Smooth muscle cell (in vitro differentiated cells): ENCODE measurements around the gene FOXO6. TPM values are rescaled to one million over a fixed set of nuclear protein-coding genes. Genes with fewer than 3 reads are reported as not detected.

Experiments used
- DNase-seq: peaks from one replicate; lab custom pipeline; 2025; ENCODE audit not compliant: unreplicated experiment; lab: John Stamatoyannopoulos, UW
- H2AFZ ChIP-seq: fragments of 200-600 bp; sonication (generic); 2 replicates; pipeline ENCODE4 v1.6.0; 2016; ENCODE audit warnings: antibody characterized with exemption, low read depth, mild to moderate bottlenecking
- H3F3A ChIP-seq: fragments of 200-600 bp; sonication (generic); 2 replicates; pipeline ENCODE4 v1.6.0; 2017; ENCODE audit warnings: antibody characterized with exemption, low read depth
- H3K27ac ChIP-seq: fragments of 200-600 bp; sonication (generic); 2 replicates; pipeline ENCODE4 v1.5.1; 2016; ENCODE audit warnings: low read depth, mild to moderate bottlenecking
- H3K27me3 ChIP-seq: fragments of 200-600 bp; sonication (generic); 2 replicates; pipeline ENCODE4 v1.6.1; 2016; ENCODE audit warnings: low read depth, mild to moderate bottlenecking
- H3K36me3 ChIP-seq: fragments of 200-600 bp; sonication (generic); 2 replicates; pipeline ENCODE4 v1.5.1; 2016; ENCODE audit warnings: low read depth
- H3K4me1 ChIP-seq: fragments of 200-600 bp; sonication (generic); 2 replicates; pipeline ENCODE4 v1.5.1; 2016; ENCODE audit warnings: low read depth
- H3K4me2 ChIP-seq: fragments of 200-600 bp; sonication (generic); 2 replicates; pipeline ENCODE4 v1.6.0; 2016; ENCODE audit warnings: mild to moderate bottlenecking
- H3K4me3 ChIP-seq: fragments of 200-600 bp; sonication (generic); 2 replicates; pipeline ENCODE4 v1.5.1; 2016; ENCODE audit warnings: mild to moderate bottlenecking
- H3K79me2 ChIP-seq: fragments of 200-600 bp; sonication (generic); 2 replicates; pipeline ENCODE4 v1.6.0; 2016; ENCODE audit warnings: low read depth, mild to moderate bottlenecking
- H3K9ac ChIP-seq: fragments of 200-600 bp; sonication (generic); 2 replicates; pipeline ENCODE4 v1.6.0; 2016; ENCODE audit warnings: low read depth
- H3K9me3 ChIP-seq: fragments of 200-600 bp; sonication (generic); replicated peaks from 2 replicates; pipeline ENCODE4 v1.5.1; 2016; ENCODE audit warnings: low read depth
- H4K20me1 ChIP-seq: fragments of 200-600 bp; sonication (generic); 2 replicates; pipeline ENCODE4 v1.6.0; 2016; ENCODE audit warnings: low read depth
- WGBS: methylation state at CpG from one replicate; pipeline ENCODE4 v1.1.7; 2016; ENCODE audit warnings: low lambda C conversion rate; 5-methylcytosine and 5-hydroxymethylcytosine counted together
- polyA plus RNA-seq: library from polyadenylated mRNA; unstranded; fragments of >200 nt; fragmentation: Nextera tagmentation; extraction: Ambion mirVana; gene quantifications from 2 replicates; pipeline ENCODE4 v1.2.1, GENCODE V29; 2016
- total RNA-seq: library from RNA; depleted of rRNA; stranded (reverse); fragments of >200 nt; gene quantifications from 2 replicates; pipeline ENCODE4 v1.2.3, GENCODE V29; 2014
- TF ChIP-seq, protein P1 (sequence below): fragments of 200-600 bp; sonication (generic); IDR thresholded peaks from 2 replicates; pipeline ENCODE4 v1.5.1; 2017; ENCODE audit warnings: borderline replicate concordance, mild to moderate bottlenecking, antibody characterized with exemption; ENCODE audit not compliant: insufficient read depth, poor library complexity, severe bottlenecking

Gene FOXO6
- total and polyA plus RNA-seq, 2 experiments from 2014 or later, result 0.85 to 1.7 TPM

DNA sequence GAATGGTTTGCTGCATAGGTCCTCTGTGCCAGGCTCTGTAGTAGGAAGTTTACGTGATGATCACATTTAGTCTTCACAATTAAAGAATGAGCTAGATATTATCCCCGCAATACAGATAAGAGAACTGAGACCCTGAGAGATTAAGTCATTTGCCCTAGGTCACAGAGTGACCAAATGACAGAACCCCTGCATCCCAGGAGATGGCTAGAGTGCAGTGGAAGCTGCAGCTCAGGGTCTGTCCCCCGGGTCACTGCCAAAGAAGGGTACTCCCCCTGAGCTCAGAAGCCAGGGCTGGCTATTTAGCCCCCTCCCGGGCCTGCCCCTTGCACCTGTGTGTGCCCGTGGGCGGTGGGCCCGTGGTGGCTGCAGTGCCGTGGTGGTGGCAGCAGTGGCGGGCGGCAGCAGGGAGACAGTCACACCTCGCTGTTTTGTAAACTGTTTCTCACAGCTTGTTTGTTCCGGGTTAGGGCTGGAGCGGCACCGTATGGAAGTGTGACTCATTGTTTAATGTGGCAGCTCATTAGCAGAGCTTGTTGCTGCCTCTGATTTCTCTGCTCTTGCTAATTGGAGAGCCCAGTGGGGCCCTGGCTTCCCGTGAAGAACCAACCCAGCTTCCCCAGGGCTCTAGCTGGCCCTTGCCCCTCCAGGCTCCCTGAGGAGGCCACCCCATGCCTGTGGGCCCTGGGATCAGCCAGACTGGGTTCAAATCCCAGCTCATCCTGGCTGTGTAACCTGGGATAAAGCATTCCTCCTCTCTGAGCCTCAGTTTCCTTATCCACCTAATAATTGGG lies 19.3 kb upstream of the FOXO6 start:
- peak overlapping the region; percentile 45 for H2AFZ ChIP-seq
- peak overlapping the region; percentile 58 for H3K4me2 ChIP-seq
- no peak overlapping the region for H3K9ac ChIP-seq
- no peak overlapping the region for H3K27ac ChIP-seq
- no peaks in the 10 kb centered on the region for H3F3A ChIP-seq
- H3K9me3 ChIP-seq, result peaks cover 7% of the 10 kb centered on the region
- no peaks in the 10 kb centered on the region for H4K20me1 ChIP-seq
- H3K79me2 ChIP-seq, result no peaks in the 10 kb centered on the region
- H3K4me3 ChIP-seq, result no peak overlapping the region
- H3K36me3 ChIP-seq, result no peaks in the 10 kb centered on the region
- TF ChIP-seq, protein P1, sequence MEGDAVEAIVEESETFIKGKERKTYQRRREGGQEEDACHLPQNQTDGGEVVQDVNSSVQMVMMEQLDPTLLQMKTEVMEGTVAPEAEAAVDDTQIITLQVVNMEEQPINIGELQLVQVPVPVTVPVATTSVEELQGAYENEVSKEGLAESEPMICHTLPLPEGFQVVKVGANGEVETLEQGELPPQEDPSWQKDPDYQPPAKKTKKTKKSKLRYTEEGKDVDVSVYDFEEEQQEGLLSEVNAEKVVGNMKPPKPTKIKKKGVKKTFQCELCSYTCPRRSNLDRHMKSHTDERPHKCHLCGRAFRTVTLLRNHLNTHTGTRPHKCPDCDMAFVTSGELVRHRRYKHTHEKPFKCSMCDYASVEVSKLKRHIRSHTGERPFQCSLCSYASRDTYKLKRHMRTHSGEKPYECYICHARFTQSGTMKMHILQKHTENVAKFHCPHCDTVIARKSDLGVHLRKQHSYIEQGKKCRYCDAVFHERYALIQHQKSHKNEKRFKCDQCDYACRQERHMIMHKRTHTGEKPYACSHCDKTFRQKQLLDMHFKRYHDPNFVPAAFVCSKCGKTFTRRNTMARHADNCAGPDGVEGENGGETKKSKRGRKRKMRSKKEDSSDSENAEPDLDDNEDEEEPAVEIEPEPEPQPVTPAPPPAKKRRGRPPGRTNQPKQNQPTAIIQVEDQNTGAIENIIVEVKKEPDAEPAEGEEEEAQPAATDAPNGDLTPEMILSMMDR, result no peak
- no peaks in the 10 kb centered on the region for H3K27me3 ChIP-seq
- 41% methylated on average over 15 of the region's 15 CpGs for WGBS
- no peaks in the 10 kb centered on the region for H3K4me1 ChIP-seq
- no peak for DNase-seq

DNA sequence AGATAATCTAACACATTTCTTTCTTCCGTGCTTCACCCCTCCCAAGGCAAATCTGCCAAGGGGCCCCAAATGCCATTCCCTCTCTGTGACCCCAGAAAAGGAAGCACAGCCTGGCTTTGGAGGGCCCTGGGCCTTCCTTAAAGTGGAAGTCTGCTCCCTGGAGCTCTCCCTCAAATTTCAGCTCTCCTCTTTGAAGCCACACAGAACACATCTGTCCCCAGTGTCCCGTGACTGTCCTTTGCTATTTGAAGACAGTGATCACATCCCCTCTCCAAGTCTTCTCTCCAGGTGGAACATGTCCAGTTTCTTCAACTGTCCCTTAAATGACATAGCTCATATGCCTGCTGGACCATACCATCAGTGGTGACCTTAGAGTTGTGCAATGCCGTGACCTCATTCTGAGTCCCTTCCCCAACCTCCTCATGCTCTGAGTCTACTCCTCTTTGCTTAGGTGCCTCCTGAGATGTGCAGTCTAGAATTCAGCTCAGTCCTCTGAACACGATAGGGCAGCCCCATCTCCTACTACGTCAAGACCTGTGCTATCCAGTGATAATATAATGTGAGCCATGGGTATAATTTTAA lies 18.4 kb upstream of the FOXO6 start:
- no peak overlapping the region for H3K4me3 ChIP-seq
- H3K9me3 ChIP-seq, result peaks cover 7% of the 10 kb centered on the region
- no peak overlapping the region for H3K27ac ChIP-seq
- H4K20me1 ChIP-seq, result no peaks in the 10 kb centered on the region
- WGBS, result 67% methylated on average over 5 of the region's 5 CpGs
- TF ChIP-seq, protein P1, result no peak
- no peaks in the 10 kb centered on the region for H3F3A ChIP-seq
- no peak overlapping the region for H3K9ac ChIP-seq
- H3K27me3 ChIP-seq, result no peaks in the 10 kb centered on the region
- H3K36me3 ChIP-seq, result no peaks in the 10 kb centered on the region
- no peak overlapping the region for H2AFZ ChIP-seq
- no peak for DNase-seq
- H3K4me2 ChIP-seq, result peak overlapping the region; percentile 58
- no peaks in the 10 kb centered on the region for H3K4me1 ChIP-seq
- H3K79me2 ChIP-seq, result no peaks in the 10 kb centered on the region

DNA sequence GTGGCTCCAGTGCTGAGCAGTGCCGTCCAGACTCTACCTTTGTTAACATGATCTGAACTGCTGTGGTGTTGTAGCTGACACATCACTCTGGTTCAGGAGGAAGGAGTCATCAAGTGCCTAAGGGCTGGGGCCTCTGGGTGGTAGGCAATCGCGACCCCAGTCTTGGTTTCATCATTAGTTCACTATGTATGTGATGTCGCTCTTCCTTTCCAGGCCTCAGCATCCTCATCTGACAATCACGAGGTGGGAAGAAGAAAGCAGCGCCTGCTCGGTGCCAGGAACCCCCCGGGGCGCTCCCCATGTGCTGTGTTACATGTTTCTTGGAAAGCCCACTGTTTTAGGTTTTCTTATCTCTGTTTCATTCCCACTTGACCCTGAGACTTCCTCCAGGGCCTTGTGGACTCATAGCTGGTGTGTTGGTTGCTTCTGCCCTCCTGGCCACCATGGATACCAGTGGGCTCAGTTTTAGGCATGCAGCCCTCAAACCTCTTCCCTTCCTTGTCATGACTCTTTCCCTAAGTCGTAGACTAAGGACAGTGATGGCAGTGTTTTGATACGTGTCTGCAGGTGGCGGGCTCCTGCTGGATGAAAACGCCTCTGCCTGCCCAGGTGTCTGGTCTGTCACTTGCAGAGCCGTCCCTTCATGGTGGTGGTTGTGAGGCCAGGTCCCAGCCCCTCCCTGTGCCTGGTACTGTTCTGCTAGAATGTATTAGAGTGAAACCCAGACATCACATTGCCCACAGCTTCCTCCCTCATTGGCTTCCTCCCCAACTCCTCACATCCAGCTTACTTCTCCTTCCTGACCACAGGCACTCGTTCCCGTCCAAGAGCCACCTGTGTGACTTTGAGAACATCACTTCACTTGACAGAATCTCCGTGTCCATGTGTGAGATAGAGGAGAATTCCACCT lies 17.2 kb upstream of the FOXO6 start:
- no peaks in the 10 kb centered on the region for H3K79me2 ChIP-seq
- no peak overlapping the region for H3K27ac ChIP-seq
- no peak overlapping the region for H3K4me2 ChIP-seq
- H3K27me3 ChIP-seq, result no peaks in the 10 kb centered on the region
- DNase-seq, result no peak
- TF ChIP-seq, protein P1, result no peak
- no peaks in the 10 kb centered on the region for H3K4me1 ChIP-seq
- no peaks in the 10 kb centered on the region for H3K36me3 ChIP-seq
- H3K9ac ChIP-seq, result no peak overlapping the region
- no peaks in the 10 kb centered on the region for H3F3A ChIP-seq
- H3K9me3 ChIP-seq, result peaks cover under 1% of the 10 kb centered on the region
- WGBS, result 87% methylated on average over 17 of the region's 17 CpGs
- no peak overlapping the region for H3K4me3 ChIP-seq
- H4K20me1 ChIP-seq, result no peaks in the 10 kb centered on the region
- no peak overlapping the region for H2AFZ ChIP-seq
